GM12878 (cell line): ENCODE results near the gene TNFRSF14. TPM values are rescaled to one million over a fixed set of nuclear protein-coding genes. Genes with fewer than 3 reads are reported as not detected.

Source experiments
- ATAC-seq: fragments of 200-7000 bp; cut with Tn5 transposase; 3 replicates; pipeline ENCODE4 v1.9.1; 2020; ENCODE audit warnings: mild to moderate bottlenecking, moderate library complexity
- Bru-seq: library from RNA; stranded (reverse); fragments of 400-500 nt; gene quantifications from one replicate; lab custom pipeline; 2021; lab: Mats Ljungman, UMichigan
- BruChase-seq, 2 experiments: library from RNA; stranded (reverse); fragments of 400-500 nt; gene quantifications; one replicate each; lab custom pipeline; 2021; lab: Mats Ljungman, UMichigan
- BruUV-seq: library from RNA; stranded (reverse); fragments of 400-500 nt; replicated peaks from 2 replicates; lab custom pipeline; 2021; lab: Mats Ljungman, UMichigan
- CTCF ChIA-PET: fragments of 300-600 bp; sonication (Branson Sonifier 250); formaldehyde crosslinking; extraction: SDS; loops from one replicate; lab custom pipeline; 2021; ENCODE audit warnings: inconsistent platforms; lab: Yijun Ruan, JAX
- POLR2A ChIA-PET: fragments of 350-600 bp; formaldehyde crosslinking; extraction: SDS; loops from one replicate; lab custom pipeline; 2021; ENCODE audit warnings: inconsistent platforms; lab: Charles Lee
- RAD21 ChIA-PET: fragments of 300-600 bp; sonication (Branson Sonifier 250); formaldehyde crosslinking; loops from one replicate; lab custom pipeline; 2023; ENCODE audit warnings: antibody characterized with exemption; ENCODE audit not compliant: unreplicated experiment; lab: Charles Lee
- SMC1A ChIA-PET: fragments of 300-600 bp; sonication (Branson Sonifier 250); formaldehyde crosslinking; loops from one replicate; lab custom pipeline; 2023; ENCODE audit not compliant: unreplicated experiment, uncharacterized antibody; lab: Charles Lee
- DNase-seq: peaks from one replicate; pipeline ENCODE4 v3.0.0-alpha.2; 2011; ENCODE audit warnings: low read depth, low spot score
- FAIRE-seq: peaks from 3 replicates; lab custom pipeline; 2011; peaks lifted over from hg19 to GRCh38; lab: Jason Lieb, UNC
- H2AFZ ChIP-seq: 2 replicates; pipeline ENCODE4 v1.6.0; 2011; ENCODE audit warnings: low read depth, low read length, control low read depth; ENCODE audit not compliant: control insufficient read depth
- H3K27ac ChIP-seq: 2 replicates; pipeline ENCODE4 v1.5.1; 2011; ENCODE audit warnings: control low read depth; ENCODE audit not compliant: control insufficient read depth, insufficient read depth
- H3K27me3 ChIP-seq, 2 experiments: replicated peaks in 1 of 2; 2 replicates each; pipeline versions ENCODE4 v1.6.0 to v1.6.1; 2011; ENCODE audit warnings: low read length in 1 of 2; ENCODE audit not compliant: control insufficient read depth in 2 of 2, insufficient read depth in 2 of 2
- H3K36me3 ChIP-seq, 2 experiments: 2 replicates each; pipeline ENCODE4 v1.5.1; 2011; ENCODE audit warnings: low read length in 1 of 2; ENCODE audit not compliant: control insufficient read depth in 2 of 2, insufficient read depth in 2 of 2
- H3K4me1 ChIP-seq: 2 replicates; pipeline ENCODE4 v1.6.1; 2011; ENCODE audit warnings: mild to moderate bottlenecking, low read length, moderate library complexity, mixed read lengths; ENCODE audit not compliant: control insufficient read depth, insufficient read depth
- H3K4me2 ChIP-seq: 2 replicates; pipeline ENCODE4 v1.6.0; 2011; ENCODE audit warnings: control low read depth; ENCODE audit not compliant: control insufficient read depth, insufficient read depth
- H3K4me3 ChIP-seq: fragments of 200-600 bp; sonication (generic); 2 replicates; pipeline ENCODE4 v1.5.1; 2016
- H3K79me2 ChIP-seq: 2 replicates; pipeline ENCODE4 v1.6.0; 2011; ENCODE audit warnings: low read length; ENCODE audit not compliant: control insufficient read depth, insufficient read depth
- H3K9ac ChIP-seq: 2 replicates; pipeline ENCODE4 v1.8.0; 2011; ENCODE audit warnings: low read length, control low read depth, mixed read lengths; ENCODE audit not compliant: control insufficient read depth, insufficient read depth
- H3K9me3 ChIP-seq: replicated peaks from 3 replicates; pipeline ENCODE4 v1.5.1; 2011; ENCODE audit warnings: mild to moderate bottlenecking, low read length; ENCODE audit not compliant: control insufficient read depth, insufficient read depth
- H4K20me1 ChIP-seq: 2 replicates; pipeline ENCODE4 v1.6.0; 2011; ENCODE audit not compliant: control insufficient read depth, insufficient read depth
- HDGF ChIP-seq: fragments of 450-650 bp; IDR thresholded peaks from 2 replicates; pipeline ENCODE4 v1.6.1; 2016; ENCODE audit warnings: antibody characterized with exemption
- TBL1XR1 ChIP-seq: IDR thresholded peaks from 2 replicates; pipeline ENCODE4 v1.6.1; 2012; ENCODE audit warnings: low read depth, low read length, improper control_type of control experiment
- ZNF207 ChIP-seq: fragments of 450-650 bp; IDR thresholded peaks from 2 replicates; pipeline ENCODE4 v1.6.1; 2014; ENCODE audit warnings: antibody characterized with exemption, mild to moderate bottlenecking, borderline replicate concordance
- ZZZ3 ChIP-seq: IDR thresholded peaks from 2 replicates; pipeline ENCODE4 v1.6.1; 2011; ENCODE audit warnings: low read depth; ENCODE audit not compliant: control insufficient read depth, insufficient read length
- WGBS: methylation state at CpG from one replicate; pipeline ENCODE4 v1.1.6; 2016; ENCODE audit warnings: low lambda C conversion rate; ENCODE audit not compliant: insufficient replicate concordance, insufficient coverage; ENCODE audit errors: missing lambda C conversion rate; 5-methylcytosine and 5-hydroxymethylcytosine counted together
- in situ Hi-C: fragments of 300-500 bp; cut with MboI; formaldehyde crosslinking; loops from 9 replicates; pipeline ENCODE4 v1.14.3; 2018; ENCODE audit warnings: mixed read lengths
- intact Hi-C: fragments of 100-400 bp; cut with micrococcal nuclease; formaldehyde crosslinking; loops from one replicate; pipeline ENCODE4 v1.14.2; 2022; ENCODE audit not compliant: unreplicated experiment
- long read RNA-seq, 2 experiments: library from polyadenylated mRNA; unstranded; transcript quantifications; one replicate each; pipeline ENCODE4 v2.0.0, GENCODE V29; 2019 to 2020
- polyA minus RNA-seq, 3 experiments: library from RNA; depleted of rRNA, polyadenylated mRNA; stranded (reverse); fragments of >200 nt; gene quantifications; 2 replicates each; pipeline ENCODE4 v1.2.3, GENCODE V29; 2011
- polyA plus RNA-seq, 11 experiments: library from polyadenylated mRNA; depleted of rRNA in 4 of 11; unstranded in 6 of 11; stranded (reverse) in 5 of 11; fragments of >200 nt; fragmentation: Nextera tagmentation in 4 of 11; fragmentation: Illumina TruSeq in 1 of 11; extraction: Ambion mirVana in 4 of 11; extraction: Trizol in 1 of 11; gene quantifications; 1 replicate in 1 of 11; 2 replicates in 10 of 11; pipeline versions ENCODE4 v1.2.1 to v1.2.3, GENCODE V29; 2011 to 2016; ENCODE audit warnings: inconsistent platforms in 2 of 11, missing spikeins in 2 of 11, low read depth in 1 of 11
- total RNA-seq, 4 experiments: library from RNA; depleted of rRNA in 3 of 4; stranded (reverse); fragments of >200 nt in 3 of 4; fragmentation: Illumina TruSeq in 1 of 4; extraction: Trizol in 1 of 4; gene quantifications; 2 replicates each; pipeline versions ENCODE4 v1.2.1 to v1.2.3, GENCODE V29; 2013 to 2021
- TF ChIP-seq, protein P1 (sequence below): fragments of 150-350 bp; IDR thresholded peaks from 2 replicates; pipeline ENCODE4 v1.6.1; 2014; ENCODE audit warnings: mild to moderate bottlenecking, low read depth, low read length
- TF ChIP-seq, protein P2 (sequence below): fragments of 150-350 bp; IDR thresholded peaks from 2 replicates; pipeline ENCODE4 v1.6.1; 2016; ENCODE audit warnings: low read depth, low read length
- TF ChIP-seq, protein P3 (sequence below): fragments of 450-650 bp; formaldehyde crosslinking; IDR thresholded peaks from 2 replicates; pipeline ENCODE4 v1.4.0; 2022; ENCODE audit warnings: mild to moderate bottlenecking, moderate library complexity

The TNFRSF14 gene
- 315 and 380 TPM in 2 replicates for total RNA-seq (2013; cell fraction: nucleolus; rRNA removed)
- 53.6 and 61.1 TPM in 2 replicates for total RNA-seq (2014; rRNA removed)
- 20.0 and 23.0 TPM in 2 replicates for total RNA-seq (2014; rRNA removed; fragmentation: Illumina TruSeq; extraction: Trizol)
- 76.2 and 79.1 TPM in 2 replicates for total RNA-seq (2021)
- 42.6 TPM for polyA plus RNA-seq (2011; ENCODE audit: low read depth)
- polyA plus RNA-seq (2011; rRNA removed): 30.5 and 69.6 TPM in 2 replicates
- polyA plus RNA-seq (2011; cell fraction: cytosol; rRNA removed): 85.6 and 116 TPM in 2 replicates
- 998 and 1,152 TPM in 2 replicates for polyA plus RNA-seq (2011; cell fraction: nucleus; rRNA removed)
- 120 and 163 TPM in 2 replicates for polyA plus RNA-seq (2012)
- polyA plus RNA-seq (2014; fragmentation: Illumina TruSeq; extraction: Trizol): 4.8 and 19.2 TPM in 2 replicates
- polyA plus RNA-seq (2014; fragmentation: Nextera tagmentation; extraction: Ambion mirVana): 1 to 10 TPM in 1 of 2 experiments, under 1 TPM in 1; 0.43 to 2.9 TPM
- polyA plus RNA-seq (2014; rRNA removed): 113 and 114 TPM in 2 replicates
- polyA plus RNA-seq (2016; fragmentation: Nextera tagmentation; extraction: Ambion mirVana): 10 to 100 TPM; 36.2 to 46.7 TPM
- 22.7 and 47.3 TPM in 2 replicates for polyA minus RNA-seq (2011; rRNA and poly(A)+ RNA removed)
- 17.1 and 28.0 TPM in 2 replicates for polyA minus RNA-seq (2011; cell fraction: cytosol; rRNA and poly(A)+ RNA removed)
- polyA minus RNA-seq (2011; cell fraction: nucleus; rRNA and poly(A)+ RNA removed): 91.9 and 124 TPM in 2 replicates
- percentile 90 among the genes with signal in this experiment for Bru-seq, nascent RNA
- percentile 88 among the genes with signal in this experiment for BruChase-seq, experiment 1, labeled RNA remaining after a 6-hour chase
- BruChase-seq, experiment 2, labeled RNA remaining after a 2-hour chase: percentile 84 among the genes with signal in this experiment
- long read RNA-seq, experiment 1, transcript TNFRSF14-201 (8 exons, 1,707 nt): major isoform, 8 of 15 reads
- long read RNA-seq, experiment 1, partial matches to known transcripts: 2 of 15 reads
- long read RNA-seq, experiment 1, other reads (novel, unspliced or antisense): 5 of 15 reads
- long read RNA-seq, experiment 2, transcript TNFRSF14-201 (8 exons, 1,707 nt): major isoform, 5 of 17 reads
- long read RNA-seq, experiment 2, partial matches to known transcripts: 3 of 17 reads
- long read RNA-seq, experiment 2, other reads (novel, unspliced or antisense): 7 of 17 reads

DNA sequence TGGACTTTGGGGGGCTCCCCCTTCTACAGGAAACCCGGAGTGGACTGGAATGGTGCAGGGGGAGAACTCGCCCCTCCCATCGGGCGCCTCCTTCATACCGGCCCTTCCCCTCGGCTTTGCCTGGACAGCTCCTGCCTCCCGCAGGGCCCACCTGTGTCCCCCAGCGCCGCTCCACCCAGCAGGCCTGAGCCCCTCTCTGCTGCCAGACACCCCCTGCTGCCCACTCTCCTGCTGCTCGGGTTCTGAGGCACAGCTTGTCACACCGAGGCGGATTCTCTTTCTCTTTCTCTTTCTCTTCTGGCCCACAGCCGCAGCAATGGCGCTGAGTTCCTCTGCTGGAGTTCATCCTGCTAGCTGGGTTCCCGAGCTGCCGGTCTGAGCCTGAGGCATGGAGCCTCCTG, at the start of gene TNFRSF14:
TSS of gene TNFRSF14 (plus strand) at position 95 of the 401 bp plus-strand sequence. CDS start at position 389, 294 bp downstream.
- peaks cover 38% of the 10 kb centered on the region for H3K79me2 ChIP-seq
- intact Hi-C loops (loop anchor here (1.0 to 5.0 kb wide), 2 partner anchors 22 to 866 kb away; no protein-coding TSS in a partner anchor), in situ Hi-C loops (no loop called here)
- H3K36me3 ChIP-seq: peaks cover 0 to 2% of the 10 kb centered on the region in 2 experiments; a peak in 2 of 4 replicates
- no peaks in the 10 kb centered on the region for H3K9me3 ChIP-seq
- TSS peak; percentile 82 for BruUV-seq
- ATAC-seq (peak; percentile 73), DNase-seq (no peak), FAIRE-seq (peak; percentile 90)
- ChIA-PET RAD21 (interaction anchor here (0.7 to 3.3 kb wide), 9 partner anchors 9 to 361 kb away, joined by 3 to 41 read pairs (median 10); partner anchors contain the start of genes FAAP20 and PANK4), SMC1A (interaction anchor here (0.9 to 4.7 kb wide), 4 partner anchors 9 to 28 kb away, joined by 3 to 39 read pairs (median 18); partner anchors contain the start of gene PRXL2B), POLR2A (interaction anchor here (1.7 to 5.5 kb wide), 4 partner anchors 10 to 28 kb away, joined by 5 to 61 read pairs (median 42); partner anchors contain the start of gene PRXL2B), CTCF (interaction anchor here (0.8 to 5.1 kb wide), 11 partner anchors 9 to 231 kb away, joined by 3 to 54 read pairs (median 6); partner anchors contain the start of genes PEX10 and PRXL2B)
- H3K27ac ChIP-seq: peak within 1 kb of the TSS; percentile 99
- H3K4me1 ChIP-seq: peaks cover 25% of the 10 kb centered on the region
- no peaks in the 10 kb centered on the region for H4K20me1 ChIP-seq
- H3K4me2 ChIP-seq: peak within 1 kb of the TSS; percentile 97
- no peaks in the 10 kb centered on the region for H3K27me3 ChIP-seq
- peak within 1 kb of the TSS; percentile 48 for H2AFZ ChIP-seq
- peak within 1 kb of the TSS; percentile 87 for H3K4me3 ChIP-seq
- H3K9ac ChIP-seq: peak within 1 kb of the TSS; percentile 98
- 0% methylated on average over 16 of the region's 16 CpGs for WGBS
- TF ChIP-seq, protein P1, sequence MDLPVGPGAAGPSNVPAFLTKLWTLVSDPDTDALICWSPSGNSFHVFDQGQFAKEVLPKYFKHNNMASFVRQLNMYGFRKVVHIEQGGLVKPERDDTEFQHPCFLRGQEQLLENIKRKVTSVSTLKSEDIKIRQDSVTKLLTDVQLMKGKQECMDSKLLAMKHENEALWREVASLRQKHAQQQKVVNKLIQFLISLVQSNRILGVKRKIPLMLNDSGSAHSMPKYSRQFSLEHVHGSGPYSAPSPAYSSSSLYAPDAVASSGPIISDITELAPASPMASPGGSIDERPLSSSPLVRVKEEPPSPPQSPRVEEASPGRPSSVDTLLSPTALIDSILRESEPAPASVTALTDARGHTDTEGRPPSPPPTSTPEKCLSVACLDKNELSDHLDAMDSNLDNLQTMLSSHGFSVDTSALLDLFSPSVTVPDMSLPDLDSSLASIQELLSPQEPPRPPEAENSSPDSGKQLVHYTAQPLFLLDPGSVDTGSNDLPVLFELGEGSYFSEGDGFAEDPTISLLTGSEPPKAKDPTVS: no peak
- TF ChIP-seq ZNF207 (no peak), ZZZ3 (no peak), HDGF (no peak), TBL1XR1 (peak; percentile 8; the same call in 1 of the 2 replicates)
- TF ChIP-seq, protein P2, sequence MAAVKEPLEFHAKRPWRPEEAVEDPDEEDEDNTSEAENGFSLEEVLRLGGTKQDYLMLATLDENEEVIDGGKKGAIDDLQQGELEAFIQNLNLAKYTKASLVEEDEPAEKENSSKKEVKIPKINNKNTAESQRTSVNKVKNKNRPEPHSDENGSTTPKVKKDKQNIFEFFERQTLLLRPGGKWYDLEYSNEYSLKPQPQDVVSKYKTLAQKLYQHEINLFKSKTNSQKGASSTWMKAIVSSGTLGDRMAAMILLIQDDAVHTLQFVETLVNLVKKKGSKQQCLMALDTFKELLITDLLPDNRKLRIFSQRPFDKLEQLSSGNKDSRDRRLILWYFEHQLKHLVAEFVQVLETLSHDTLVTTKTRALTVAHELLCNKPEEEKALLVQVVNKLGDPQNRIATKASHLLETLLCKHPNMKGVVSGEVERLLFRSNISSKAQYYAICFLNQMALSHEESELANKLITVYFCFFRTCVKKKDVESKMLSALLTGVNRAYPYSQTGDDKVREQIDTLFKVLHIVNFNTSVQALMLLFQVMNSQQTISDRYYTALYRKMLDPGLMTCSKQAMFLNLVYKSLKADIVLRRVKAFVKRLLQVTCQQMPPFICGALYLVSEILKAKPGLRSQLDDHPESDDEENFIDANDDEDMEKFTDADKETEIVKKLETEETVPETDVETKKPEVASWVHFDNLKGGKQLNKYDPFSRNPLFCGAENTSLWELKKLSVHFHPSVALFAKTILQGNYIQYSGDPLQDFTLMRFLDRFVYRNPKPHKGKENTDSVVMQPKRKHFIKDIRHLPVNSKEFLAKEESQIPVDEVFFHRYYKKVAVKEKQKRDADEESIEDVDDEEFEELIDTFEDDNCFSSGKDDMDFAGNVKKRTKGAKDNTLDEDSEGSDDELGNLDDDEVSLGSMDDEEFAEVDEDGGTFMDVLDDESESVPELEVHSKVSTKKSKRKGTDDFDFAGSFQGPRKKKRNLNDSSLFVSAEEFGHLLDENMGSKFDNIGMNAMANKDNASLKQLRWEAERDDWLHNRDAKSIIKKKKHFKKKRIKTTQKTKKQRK: no peak
- TF ChIP-seq, protein P3, sequence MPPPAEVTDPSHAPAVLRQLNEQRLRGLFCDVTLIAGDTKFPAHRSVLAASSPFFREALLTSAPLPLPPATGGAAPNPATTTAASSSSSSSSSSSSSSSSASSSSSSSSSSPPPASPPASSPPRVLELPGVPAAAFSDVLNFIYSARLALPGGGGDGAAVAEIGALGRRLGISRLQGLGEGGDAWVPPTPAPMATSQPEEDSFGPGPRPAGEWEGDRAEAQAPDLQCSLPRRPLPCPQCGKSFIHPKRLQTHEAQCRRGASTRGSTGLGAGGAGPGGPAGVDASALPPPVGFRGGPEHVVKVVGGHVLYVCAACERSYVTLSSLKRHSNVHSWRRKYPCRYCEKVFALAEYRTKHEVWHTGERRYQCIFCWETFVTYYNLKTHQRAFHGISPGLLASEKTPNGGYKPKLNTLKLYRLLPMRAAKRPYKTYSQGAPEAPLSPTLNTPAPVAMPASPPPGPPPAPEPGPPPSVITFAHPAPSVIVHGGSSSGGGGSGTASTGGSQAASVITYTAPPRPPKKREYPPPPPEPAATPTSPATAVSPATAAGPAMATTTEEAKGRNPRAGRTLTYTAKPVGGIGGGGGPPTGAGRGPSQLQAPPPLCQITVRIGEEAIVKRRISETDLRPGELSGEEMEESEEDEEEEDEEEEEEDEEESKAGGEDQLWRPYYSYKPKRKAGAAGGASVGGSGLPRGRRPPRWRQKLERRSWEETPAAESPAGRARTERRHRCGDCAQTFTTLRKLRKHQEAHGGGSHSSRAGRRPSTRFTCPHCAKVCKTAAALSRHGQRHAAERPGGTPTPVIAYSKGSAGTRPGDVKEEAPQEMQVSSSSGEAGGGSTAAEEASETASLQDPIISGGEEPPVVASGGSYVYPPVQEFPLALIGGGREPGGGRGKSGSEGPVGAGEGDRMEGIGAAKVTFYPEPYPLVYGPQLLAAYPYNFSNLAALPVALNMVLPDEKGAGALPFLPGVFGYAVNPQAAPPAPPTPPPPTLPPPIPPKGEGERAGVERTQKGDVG (CRISPR knock-in tag): peak; percentile 52; the same call in 1 of the 2 replicates
